GM12875 (cell line): ENCODE measurements around the gene LIN54.
A peak's percentile ranks its signal among the peaks of the same experiment; 100 is the strongest.

Source experiments
- H3K4me3 ChIP-seq: one replicate; pipeline ENCODE4 v1.5.1; 2011; ENCODE audit warnings: low read depth, low read length, control low read depth
- CTCF ChIP-seq: IDR thresholded peaks from 2 replicates; pipeline ENCODE4 v1.5.1; 2011; ENCODE audit warnings: low read depth, mild to moderate bottlenecking, control low read depth, inconsistent platforms, low read length, moderate library complexity, borderline replicate concordance; ENCODE audit not compliant: insufficient read depth

Gene LIN54

GRCh38 chr4:83022724-83023450 lies 12.3 kb upstream of the LIN54 start:
- no peak overlapping the region for H3K4me3 ChIP-seq
- TF ChIP-seq CTCF: no peak

- TF ChIP-seq CTCF: no peak
- H3K4me3 ChIP-seq: no peak overlapping the region
These were observed 9.3 kb upstream of the LIN54 start for GRCh38 chr4:83019794-83020494.

GRCh38 chr4:83013902-83014301 lies 3.3 kb upstream of the LIN54 start:
- no peak overlapping the region for H3K4me3 ChIP-seq

GRCh38 chr4:83013420-83013867 lies 2.8 kb upstream of the LIN54 start:
- no peak for TF ChIP-seq CTCF
- H3K4me3 ChIP-seq: peak overlapping the region; percentile 61

More at GRCh38 chr4:83013902-83014301, 3.3 kb upstream of the LIN54 start:
- no peak for TF ChIP-seq CTCF

- peak; percentile 58; the same call in 1 of the 2 replicates for TF ChIP-seq CTCF
- peak overlapping the region; percentile 94 for H3K4me3 ChIP-seq
These were observed 2.2 kb upstream of the LIN54 start for GRCh38 chr4:83012687-83013419.

- no peak for TF ChIP-seq CTCF
- peak overlapping the region; percentile 94 for H3K4me3 ChIP-seq
These were observed 1.6 kb upstream of the LIN54 start for GRCh38 chr4:83012200-83012686.
